Endothelial cell of umbilical vein (primary cell): ENCODE data around the gene NIPBL. TPM values are rescaled to one million over a fixed set of nuclear protein-coding genes. Genes with fewer than 3 reads are reported as not detected.

ENCODE experiments used
- BruUV-seq: library from RNA; stranded (reverse); fragments of 400-500 nt; replicated peaks from 2 replicates; lab custom pipeline; 2021; lab: Mats Ljungman, UMichigan
- CTCF ChIA-PET: fragments of 300-600, 350-600 bp; sonication (Branson Sonifier 250); formaldehyde crosslinking; loops from one replicate; lab custom pipeline; 2021; ENCODE audit warnings: antibody characterized with exemption, inconsistent platforms; lab: Charles Lee
- POLR2A ChIA-PET: fragments of 300-600, 350-600 bp; sonication (Branson Sonifier 250); formaldehyde crosslinking; loops from one replicate; lab custom pipeline; 2021; ENCODE audit warnings: antibody characterized with exemption, inconsistent platforms; lab: Charles Lee
- DNase-seq: peaks from one replicate; pipeline ENCODE4 v3.0.0-alpha.2; 2011; ENCODE audit warnings: low read depth, low spot score
- FAIRE-seq: peaks from 2 replicates; lab custom pipeline; 2011; peaks lifted over from hg19 to GRCh38; lab: Jason Lieb, UNC
- H2AFZ ChIP-seq: 2 replicates; pipeline ENCODE4 v1.6.0; 2012; ENCODE audit warnings: low read depth, low read length, control low read depth, inconsistent platforms
- H3K27ac ChIP-seq: 2 replicates; pipeline ENCODE4 v1.5.1; 2011; ENCODE audit warnings: low read depth, mild to moderate bottlenecking, control low read depth, low read length, moderate library complexity; ENCODE audit not compliant: insufficient read depth
- H3K27me3 ChIP-seq, 2 experiments: 2 replicates each; pipeline versions ENCODE4 v1.6.0 to v1.6.1; 2011; ENCODE audit warnings: low read length in 2 of 2, mixed read lengths in 1 of 2; ENCODE audit not compliant: control insufficient read depth in 2 of 2, insufficient read depth in 2 of 2
- H3K36me3 ChIP-seq, 2 experiments: 2 replicates in 1 of 2; 3 replicates in 1 of 2; pipeline ENCODE4 v1.5.1; 2011; ENCODE audit warnings: low read length in 2 of 2, mild to moderate bottlenecking in 1 of 2, moderate library complexity in 1 of 2; ENCODE audit not compliant: control insufficient read depth in 2 of 2, insufficient read depth in 2 of 2; ENCODE audit errors: extremely low read depth in 1 of 2
- H3K4me1 ChIP-seq: 3 replicates; pipeline ENCODE4 v1.5.1; 2011; ENCODE audit warnings: mild to moderate bottlenecking, low read length; ENCODE audit not compliant: control insufficient read depth, insufficient read depth; ENCODE audit errors: extremely low read depth
- H3K4me2 ChIP-seq: 2 replicates; pipeline ENCODE4 v1.6.1; 2011; ENCODE audit warnings: low read length, control low read depth, mixed read lengths; ENCODE audit not compliant: insufficient read depth
- H3K4me3 ChIP-seq, 3 experiments: fragments of 200-600 bp in 1 of 3; sonication (generic), shearing (Covaris generic) in 1 of 3; replicated peaks in 1 of 3; 2 replicates each; pipeline ENCODE4 v1.5.1; 2011 to 2016; ENCODE audit warnings: control low read depth in 3 of 3, low read length in 3 of 3, mild to moderate bottlenecking in 2 of 3, inconsistent platforms in 1 of 3, low read depth in 1 of 3, moderate library complexity in 1 of 3; ENCODE audit not compliant: insufficient read depth in 1 of 3
- H3K79me2 ChIP-seq: 2 replicates; pipeline ENCODE4 v1.6.0; 2012; ENCODE audit warnings: low read length, inconsistent platforms; ENCODE audit not compliant: control insufficient read depth, insufficient read depth
- H3K9ac ChIP-seq: replicated peaks from 2 replicates; pipeline ENCODE3; 2011; ENCODE audit warnings: low read length, control low read depth; ENCODE audit not compliant: insufficient read depth; ENCODE audit errors: extremely low read depth
- H3K9me1 ChIP-seq: replicated peaks from 3 replicates; pipeline ENCODE4 v1.6.0; 2011; ENCODE audit warnings: mild to moderate bottlenecking, low read length; ENCODE audit not compliant: control insufficient read depth, insufficient read depth; ENCODE audit errors: extremely low read depth
- H3K9me3 ChIP-seq: replicated peaks from 2 replicates; pipeline ENCODE4 v1.5.1; 2012; ENCODE audit warnings: low read length, inconsistent platforms; ENCODE audit not compliant: control insufficient read depth, insufficient read depth
- H4K20me1 ChIP-seq: replicated peaks from 2 replicates; pipeline ENCODE3; 2011; ENCODE audit warnings: mild to moderate bottlenecking, low read length; ENCODE audit not compliant: control insufficient read depth, insufficient read depth; ENCODE audit errors: extremely low read depth
- EZH2 ChIP-seq: IDR thresholded peaks from 2 replicates; pipeline ENCODE4 v1.6.1; 2012; ENCODE audit warnings: borderline replicate concordance, low read depth, mild to moderate bottlenecking, moderate library complexity, low read length, inconsistent platforms; ENCODE audit not compliant: severe bottlenecking
- FOS ChIP-seq: IDR thresholded peaks from 2 replicates; pipeline ENCODE4 v1.6.1; 2011; ENCODE audit warnings: mild to moderate bottlenecking, low read length, moderate library complexity, borderline replicate concordance; ENCODE audit not compliant: insufficient read depth
- GATA2 ChIP-seq: IDR thresholded peaks from 2 replicates; pipeline ENCODE4 v1.7.0; 2011; ENCODE audit warnings: low read depth, mild to moderate bottlenecking, moderate library complexity, mixed read lengths, low read length; ENCODE audit not compliant: insufficient read length, insufficient read depth
- JUN ChIP-seq: IDR thresholded peaks from 2 replicates; pipeline ENCODE4 v1.6.1; 2011; ENCODE audit warnings: borderline replicate concordance, low read depth; ENCODE audit not compliant: insufficient read length, insufficient read depth
- MAX ChIP-seq: IDR thresholded peaks from 2 replicates; pipeline ENCODE4 v1.6.1; 2011; ENCODE audit not compliant: insufficient read depth, insufficient read length
- MYC ChIP-seq: IDR thresholded peaks from one replicate; pipeline ENCODE4 v1.6.1; 2011; ENCODE audit warnings: mild to moderate bottlenecking, low read depth, low read length
- POLR2A ChIP-seq: IDR thresholded peaks from 2 replicates; pipeline ENCODE4 v1.6.1; 2012; ENCODE audit warnings: low read depth, mild to moderate bottlenecking, control low read depth, low read length
- POLR2AphosphoS5 ChIP-seq: IDR thresholded peaks from 2 replicates; pipeline ENCODE4 v1.6.1; 2012; ENCODE audit warnings: low read depth, mild to moderate bottlenecking, control low read depth, low read length, moderate library complexity; ENCODE audit not compliant: insufficient read depth
- dilution Hi-C: fragments of 300-500 bp; cut with MboI; formaldehyde crosslinking; loops from one replicate; pipeline ENCODE4 v1.15.0; 2019; ENCODE audit warnings: low sequenced_read_pairs; ENCODE audit not compliant: extremely low pct_ligation_motif_present
- intact Hi-C: fragments of 100-400 bp; cut with micrococcal nuclease; formaldehyde crosslinking; loops from one replicate; pipeline ENCODE4 v1.10.0; 2022
- polyA plus RNA-seq, 4 experiments: library from polyadenylated mRNA; depleted of rRNA in 3 of 4; stranded (reverse) in 3 of 4; unstranded in 1 of 4; fragments of >200 nt; gene quantifications; 2 replicates each; pipeline versions ENCODE4 v1.2.1 to v1.2.3, GENCODE V29; 2011 to 2012; ENCODE audit warnings: missing spikeins in 1 of 4
- total RNA-seq: library from RNA; stranded (reverse); gene quantifications from 2 replicates; pipeline ENCODE4 v1.2.3, GENCODE V29; 2021
- TF ChIP-seq, protein P1 (sequence below), 2 donors: IDR thresholded peaks; 1 replicate in 1 of 2; 2 replicates in 1 of 2; pipeline ENCODE4 v1.5.1; 2011; ENCODE audit warnings: low read length in 2 of 2, mild to moderate bottlenecking in 2 of 2, moderate library complexity in 2 of 2, control low read depth in 1 of 2, inconsistent platforms in 1 of 2, low read depth in 1 of 2; ENCODE audit not compliant: insufficient read depth in 1 of 2; ENCODE audit errors: extremely low read depth in 1 of 2

Gene NIPBL
- total and polyA plus RNA-seq, 2 donors (not counting 3 experiments of a cell fraction or from before 2014, with no cell fraction given), result 15.5 to 50.7 TPM

DNA sequence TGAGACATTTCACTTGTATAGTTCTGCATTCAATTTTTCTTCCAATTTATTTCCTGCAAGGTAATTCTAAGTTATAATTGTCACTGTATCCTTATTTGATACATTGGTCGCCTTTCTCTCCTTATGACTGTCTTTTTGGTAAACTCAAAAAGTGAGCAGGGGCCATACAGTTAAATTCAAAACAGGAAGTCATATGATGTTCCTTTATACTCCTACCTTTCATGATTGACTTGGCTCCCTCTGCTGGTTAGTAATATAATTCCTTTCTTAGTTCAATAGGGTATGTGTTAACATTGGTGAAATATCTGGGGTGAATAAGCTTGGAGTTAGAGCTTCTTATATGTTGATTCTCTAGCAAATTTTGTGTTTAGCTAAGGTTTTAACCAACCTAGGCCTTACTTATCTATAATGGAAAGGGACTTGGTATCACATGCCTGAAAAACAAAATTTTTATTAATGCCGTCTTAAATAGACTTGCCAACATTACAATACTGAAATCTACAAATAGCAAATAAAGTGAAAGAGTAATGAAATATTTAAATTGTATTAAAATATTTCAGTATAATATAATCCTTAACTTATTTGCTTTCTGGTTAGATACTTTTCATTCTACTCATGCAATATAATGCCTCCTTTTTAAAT, 6.0 kb upstream of the NIPBL start:
- intact Hi-C loops, result loop anchor here (1.0 to 10.0 kb wide), 3 partner anchors 126 to 844 kb away; no protein-coding TSS in a partner anchor

GRCh38 chr5:36874465-36874864, 2.1 kb upstream of the NIPBL start:
- Histone ChIP-seq H3K27ac (no peak overlapping the region), H3K4me3 (peak overlapping the region; percentile 80 to 99 (median 92)), H3K9ac (peak overlapping the region; percentile 17), H3K9me3 (no peaks in the 10 kb centered on the region), H3K9me1 (no peaks in the 10 kb centered on the region), H3K79me2 (peaks cover 74% of the 10 kb centered on the region), H3K4me2 (peak overlapping the region; percentile 95), H4K20me1 (peaks cover 12% of the 10 kb centered on the region), H3K4me1 (peaks cover 31% of the 10 kb centered on the region), H2AFZ (no peak overlapping the region), H3K36me3 (no peaks in the 10 kb centered on the region), H3K27me3 (no peaks in the 10 kb centered on the region)
- no peak for FAIRE-seq
- ChIA-PET POLR2A (no interaction called here), CTCF (interaction anchor here (1.0 to 4.5 kb wide), 7 partner anchors 69 to 197 kb away, joined by 3 to 28 read pairs (median 4); no protein-coding TSS in a partner anchor)
- BruUV-seq, result no TSS peak
- dilution Hi-C loops (no loop called here), intact Hi-C loops (loop anchor here (10.0 kb wide), 1 partner anchor 840 kb away; no protein-coding TSS in a partner anchor)
- TF ChIP-seq GATA2 (no peak), FOS (no peak), POLR2A (no peak), EZH2 (no peak), JUN (no peak), MYC (no peak), MAX (no peak), POLR2AphosphoS5 (no peak)
- TF ChIP-seq, protein P1, sequence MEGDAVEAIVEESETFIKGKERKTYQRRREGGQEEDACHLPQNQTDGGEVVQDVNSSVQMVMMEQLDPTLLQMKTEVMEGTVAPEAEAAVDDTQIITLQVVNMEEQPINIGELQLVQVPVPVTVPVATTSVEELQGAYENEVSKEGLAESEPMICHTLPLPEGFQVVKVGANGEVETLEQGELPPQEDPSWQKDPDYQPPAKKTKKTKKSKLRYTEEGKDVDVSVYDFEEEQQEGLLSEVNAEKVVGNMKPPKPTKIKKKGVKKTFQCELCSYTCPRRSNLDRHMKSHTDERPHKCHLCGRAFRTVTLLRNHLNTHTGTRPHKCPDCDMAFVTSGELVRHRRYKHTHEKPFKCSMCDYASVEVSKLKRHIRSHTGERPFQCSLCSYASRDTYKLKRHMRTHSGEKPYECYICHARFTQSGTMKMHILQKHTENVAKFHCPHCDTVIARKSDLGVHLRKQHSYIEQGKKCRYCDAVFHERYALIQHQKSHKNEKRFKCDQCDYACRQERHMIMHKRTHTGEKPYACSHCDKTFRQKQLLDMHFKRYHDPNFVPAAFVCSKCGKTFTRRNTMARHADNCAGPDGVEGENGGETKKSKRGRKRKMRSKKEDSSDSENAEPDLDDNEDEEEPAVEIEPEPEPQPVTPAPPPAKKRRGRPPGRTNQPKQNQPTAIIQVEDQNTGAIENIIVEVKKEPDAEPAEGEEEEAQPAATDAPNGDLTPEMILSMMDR (IDR thresholded peaks at IDR 0.05; ENCODE audit: extremely low read depth in 1 of 2, insufficient read depth in 1 of 2, low read depth in 1 of 2, low read length in 2 of 2), result no peak
- DNase-seq, result peak; percentile 24

More for the DNA sequence above, 6.0 kb upstream of the NIPBL start:
- TF ChIP-seq, protein P1 (IDR thresholded peaks at IDR 0.05; ENCODE audit: extremely low read depth in 1 of 2, insufficient read depth in 1 of 2, low read depth in 1 of 2, low read length in 2 of 2), result peak; percentile 37 to 40
- TF ChIP-seq FOS, result no peak
- Histone ChIP-seq H4K20me1 (no peaks in the 10 kb centered on the region), H3K27me3 (no peaks in the 10 kb centered on the region), H3K9ac (no peak overlapping the region), H3K4me1 (peaks cover 17% of the 10 kb centered on the region), H3K9me1 (no peaks in the 10 kb centered on the region), H2AFZ (no peak overlapping the region), H3K4me2 (no peak overlapping the region), H3K27ac (no peak overlapping the region), H3K79me2 (peaks cover 40% of the 10 kb centered on the region), H3K9me3 (no peaks in the 10 kb centered on the region), H3K4me3 (no peak overlapping the region), H3K36me3 (no peaks in the 10 kb centered on the region)
- BruUV-seq, result no TSS peak
- DNase-seq, result peak; percentile 58
- ChIA-PET CTCF (interaction anchor here (0.6 to 1.9 kb wide), 24 partner anchors 8 to 629 kb away, joined by 3 to 20 read pairs (median 4); partner anchors contain the start of gene NADK2), POLR2A (no interaction called here)
- no peak for FAIRE-seq
- dilution Hi-C loops, result no loop called here
